OCI-M1 (cell line): ENCODE data around the gene FBXO44.
"Not testable (repeated sequence)": the region's sequence is repeated elsewhere in the genome, so short reads cannot be mapped to it uniquely, and the experiment has no call there.

Experiments used
- DNase-seq: peaks from one replicate; lab custom pipeline; 2025; lab: John Stamatoyannopoulos, UW

FBXO44 gene

DNA sequence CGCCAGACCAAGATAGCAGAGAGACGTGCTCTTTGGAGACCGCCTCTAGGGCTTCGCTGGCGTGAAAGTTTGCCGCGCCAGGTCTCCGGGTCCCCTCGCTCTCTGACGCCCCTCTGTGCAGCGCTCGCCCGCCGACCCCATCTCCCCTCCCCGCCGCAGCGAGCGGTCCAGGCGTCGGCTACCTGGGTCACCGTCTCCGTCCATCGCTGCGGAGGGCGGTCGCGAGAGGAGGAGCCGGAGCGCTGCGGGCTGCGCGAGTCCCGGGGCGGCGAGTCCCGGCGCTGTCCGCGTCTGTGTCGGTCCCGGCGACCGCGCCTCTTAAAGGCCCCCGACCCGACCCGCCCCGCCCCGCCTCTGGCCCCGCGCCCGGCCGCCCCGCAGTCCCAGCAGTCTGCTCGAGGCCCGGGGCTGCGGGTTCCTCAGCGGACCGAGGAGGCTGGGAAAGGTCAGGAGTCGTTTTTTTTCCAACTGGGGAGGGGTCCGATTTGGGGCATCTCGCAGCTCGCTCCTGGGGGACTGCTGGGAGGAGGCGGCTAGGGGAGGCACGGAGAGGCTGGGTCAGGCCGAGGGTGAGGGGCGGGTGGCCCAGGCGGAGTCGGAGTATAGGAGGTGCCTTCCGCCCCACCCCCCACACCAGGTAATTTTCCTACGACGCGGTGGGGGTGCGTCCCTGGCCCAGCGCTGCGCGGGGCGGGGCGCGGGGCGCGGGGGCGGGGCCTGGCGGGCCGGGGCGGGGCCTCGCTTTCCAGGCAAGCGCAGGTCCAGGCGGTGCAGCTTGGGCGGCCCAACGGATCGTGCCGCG, at the start of gene FBXO44, which contains the start of gene FBXO2:
Gene FBXO44 (plus strand): TSS at position 741 of the 802 bp plus-strand sequence. CDS start 959 bp downstream, outside the sequence.
Gene FBXO2 (minus strand): TSS at position 293 of the 802 bp plus-strand sequence. CDS start 89 bp downstream, at position 204.
- no peak for DNase-seq

GRCh38 chr1:11606775-11607174, 47.9 kb upstream of the FBXO44 start:
- no peak for DNase-seq

GRCh38 chr1:11608596-11609130, 46.0 kb upstream of the FBXO44 start:
- not testable (repeated sequence) for DNase-seq

- DNase-seq = not testable (repeated sequence)
Measured at GRCh38 chr1:11609378-11609777, 45.3 kb upstream of the FBXO44 start.

DNA sequence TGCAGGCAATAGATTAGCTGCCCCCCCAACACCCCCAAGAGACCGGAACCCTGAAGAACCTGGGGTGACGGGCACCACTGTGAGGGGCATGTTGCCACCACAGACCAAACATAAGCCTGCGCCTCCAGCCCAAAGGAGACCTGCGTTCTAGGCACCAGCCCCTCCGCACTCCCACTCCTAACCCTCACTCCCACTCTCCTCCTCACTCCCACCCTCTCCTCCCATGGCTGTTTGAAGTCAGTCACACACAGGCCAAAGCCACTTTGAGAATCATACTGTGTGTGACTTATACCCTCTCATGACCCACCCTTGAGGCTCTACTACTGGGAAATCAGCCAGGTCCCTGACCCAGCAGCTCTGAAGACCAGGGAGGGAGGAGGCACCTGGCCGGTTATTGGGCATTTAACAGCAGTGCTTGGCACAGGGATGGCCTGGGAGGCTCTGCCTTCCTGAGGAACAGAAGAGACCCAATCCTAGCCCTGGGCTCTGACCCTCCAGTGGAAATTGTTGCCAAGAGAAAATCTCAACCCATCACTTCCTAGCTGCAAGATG, 44.0 kb upstream of the FBXO44 start:
- DNase-seq = no peak

DNA sequence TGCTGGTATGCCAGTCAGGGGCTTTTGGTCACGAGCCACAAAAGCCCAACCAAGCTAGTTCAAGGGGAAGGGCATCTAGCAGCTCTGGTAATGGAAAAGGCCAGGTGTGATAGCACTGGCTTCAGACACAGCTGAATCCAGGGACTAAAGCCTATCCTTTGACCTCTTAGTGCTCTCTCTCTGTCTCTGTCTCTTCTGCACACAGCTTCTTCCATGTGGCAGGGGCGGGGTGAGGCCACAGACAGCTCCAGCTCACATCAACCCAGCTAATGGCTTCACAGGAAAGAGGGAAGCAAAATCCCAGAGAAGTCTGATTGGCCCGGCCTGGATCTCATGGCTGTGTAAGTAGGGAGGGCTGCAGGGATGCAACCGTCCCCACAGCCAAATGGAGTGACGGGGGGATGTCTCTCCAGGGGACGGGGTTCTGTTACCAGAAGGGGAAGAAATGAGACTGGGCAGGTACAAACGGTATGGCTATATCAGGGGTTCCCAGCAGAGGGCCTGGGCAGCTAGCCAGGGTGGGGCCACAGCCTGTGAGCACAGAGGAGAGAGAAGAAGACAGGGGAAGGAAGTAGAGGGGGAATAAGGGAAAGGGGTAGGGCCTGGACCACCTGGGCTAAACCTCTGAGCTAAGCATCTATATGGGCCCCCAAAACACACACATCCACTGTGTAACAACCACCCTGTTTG, 42.9 kb upstream of the FBXO44 start:
- DNase-seq = no peak

GRCh38 chr1:11613347-11613746, 41.3 kb upstream of the FBXO44 start:
- DNase-seq = no peak

DNA sequence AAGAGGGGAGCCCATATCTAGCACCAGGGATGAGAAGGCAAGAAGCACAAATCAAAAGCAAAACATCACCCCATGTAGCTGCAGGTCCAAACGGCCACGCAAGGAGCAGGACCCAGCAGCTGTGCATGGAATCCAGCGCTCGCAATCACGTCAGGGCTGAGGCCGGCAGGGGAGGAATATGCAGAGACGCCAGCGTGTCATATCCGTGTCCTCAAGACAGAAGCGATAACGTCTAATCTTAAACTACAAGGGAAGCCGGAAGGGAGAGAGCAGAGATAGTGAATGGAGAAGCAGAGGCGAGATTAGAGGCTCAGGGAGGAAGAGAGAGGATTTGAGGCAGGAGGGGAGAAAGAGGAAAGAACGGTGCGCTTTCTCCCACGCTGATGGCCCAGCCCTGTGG, 39.6 kb upstream of the FBXO44 start:
- DNase-seq = peak; percentile 61

GRCh38 chr1:11616766-11617165, 37.9 kb upstream of the FBXO44 start:
- no peak for DNase-seq

GRCh38 chr1:11617314-11617713, 37.4 kb upstream of the FBXO44 start:
- DNase-seq = no peak

DNA sequence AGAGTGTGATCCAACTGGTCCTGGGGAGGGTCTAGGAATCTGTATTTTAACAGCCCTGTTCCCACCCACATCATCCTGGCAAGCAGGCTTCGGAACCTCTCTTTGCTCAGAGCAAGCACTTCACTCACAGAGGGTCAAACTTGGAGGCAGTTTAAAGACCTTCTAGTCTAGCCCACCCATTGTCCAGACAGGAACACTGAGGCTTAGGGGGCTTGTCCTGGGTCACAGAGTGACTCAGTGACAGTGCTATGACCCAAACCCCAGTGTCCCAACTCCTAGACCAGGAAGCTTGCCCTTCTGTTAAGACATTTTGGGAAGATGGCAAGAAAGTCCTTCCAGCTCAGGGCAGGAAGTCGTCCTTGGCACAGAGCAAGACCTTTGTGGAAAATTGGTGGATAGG, 36.9 kb upstream of the FBXO44 start:
- DNase-seq = no peak

DNA sequence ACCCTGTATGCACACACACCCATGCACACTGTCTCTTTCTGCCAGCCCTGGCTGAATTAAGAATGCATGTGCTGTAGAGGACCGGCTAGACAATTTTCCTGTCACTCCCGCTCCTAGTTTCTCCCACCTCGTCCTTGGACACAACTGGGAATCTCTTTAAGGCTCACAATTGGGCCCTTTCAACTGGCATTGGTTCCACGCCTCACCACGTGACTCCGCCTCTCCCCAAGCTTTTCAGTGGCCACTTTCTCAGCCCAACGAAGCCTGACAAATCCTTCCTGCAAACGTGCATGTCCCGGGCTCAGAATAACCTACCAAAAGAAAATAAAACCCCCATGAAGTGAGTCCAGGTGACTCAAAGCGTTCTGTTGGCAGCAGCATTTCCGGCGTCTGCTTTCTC, 34.3 kb upstream of the FBXO44 start:
- DNase-seq = no peak

GRCh38 chr1:11620924-11621323, 33.8 kb upstream of the FBXO44 start:
- DNase-seq = no peak

GRCh38 chr1:11622398-11622797, 32.3 kb upstream of the FBXO44 start:
- DNase-seq = no peak

DNA sequence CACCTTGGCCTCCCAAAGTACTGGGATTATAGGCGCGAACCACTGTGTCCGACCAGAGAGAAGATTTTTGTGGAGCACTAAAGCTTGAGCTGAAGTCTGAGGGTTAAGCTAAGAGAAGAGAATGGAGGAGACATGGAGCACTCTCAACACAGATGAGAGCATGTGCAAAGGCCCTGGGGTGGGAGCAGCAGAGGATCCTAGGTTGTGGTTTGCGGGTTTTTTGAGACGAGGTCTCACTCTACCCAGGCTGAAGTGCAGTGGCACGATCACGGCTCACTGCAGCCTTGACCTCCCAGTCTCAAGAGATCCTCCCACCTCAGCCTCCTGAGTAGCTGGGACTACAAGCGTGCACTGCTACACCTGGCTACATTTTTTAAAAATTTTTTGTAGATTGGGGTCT, 31.0 kb upstream of the FBXO44 start:
- DNase-seq = no peak

DNA sequence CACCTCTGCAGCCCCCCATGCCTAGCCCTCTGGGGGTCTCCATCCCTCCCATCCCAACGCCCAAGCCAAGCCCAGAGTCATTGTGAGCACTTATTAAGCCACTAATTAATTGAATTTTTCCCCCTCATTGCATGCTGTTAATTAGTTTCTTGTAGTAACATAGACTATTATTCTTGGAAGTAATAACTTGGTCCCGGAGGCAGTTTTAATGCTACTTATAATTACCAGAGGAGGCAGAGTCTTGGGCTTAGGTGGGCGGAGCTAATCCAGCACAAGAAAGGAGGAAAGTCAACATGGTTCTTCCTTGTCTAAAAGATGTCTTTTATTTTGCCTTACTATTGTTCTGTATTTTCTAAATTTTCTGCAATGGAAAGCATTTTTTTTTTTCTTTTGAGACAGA, 28.1 kb upstream of the FBXO44 start:
- DNase-seq = no peak

DNA sequence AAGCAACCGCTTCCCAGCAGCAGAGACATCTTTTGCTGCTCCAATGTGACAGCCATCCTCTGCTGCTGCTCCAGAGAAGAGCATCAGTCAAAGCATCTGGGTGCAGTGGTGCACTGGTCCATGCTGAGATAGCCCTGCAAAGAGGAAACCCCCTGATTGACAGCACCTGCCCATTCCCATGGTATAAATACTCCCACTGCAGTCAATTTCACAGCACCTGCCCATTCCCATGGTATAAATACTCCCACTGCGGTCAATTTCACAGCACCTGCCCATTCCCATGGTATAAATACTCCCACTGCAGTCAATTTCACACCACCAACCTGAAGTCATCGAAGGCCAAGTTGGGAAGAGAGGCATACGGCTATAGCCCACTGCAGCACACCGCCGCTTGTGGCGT, 25.9 kb upstream of the FBXO44 start:
- no peak for DNase-seq

- no peak for DNase-seq
Measured at GRCh38 chr1:11629184-11630016, 25.3 kb upstream of the FBXO44 start.

DNA sequence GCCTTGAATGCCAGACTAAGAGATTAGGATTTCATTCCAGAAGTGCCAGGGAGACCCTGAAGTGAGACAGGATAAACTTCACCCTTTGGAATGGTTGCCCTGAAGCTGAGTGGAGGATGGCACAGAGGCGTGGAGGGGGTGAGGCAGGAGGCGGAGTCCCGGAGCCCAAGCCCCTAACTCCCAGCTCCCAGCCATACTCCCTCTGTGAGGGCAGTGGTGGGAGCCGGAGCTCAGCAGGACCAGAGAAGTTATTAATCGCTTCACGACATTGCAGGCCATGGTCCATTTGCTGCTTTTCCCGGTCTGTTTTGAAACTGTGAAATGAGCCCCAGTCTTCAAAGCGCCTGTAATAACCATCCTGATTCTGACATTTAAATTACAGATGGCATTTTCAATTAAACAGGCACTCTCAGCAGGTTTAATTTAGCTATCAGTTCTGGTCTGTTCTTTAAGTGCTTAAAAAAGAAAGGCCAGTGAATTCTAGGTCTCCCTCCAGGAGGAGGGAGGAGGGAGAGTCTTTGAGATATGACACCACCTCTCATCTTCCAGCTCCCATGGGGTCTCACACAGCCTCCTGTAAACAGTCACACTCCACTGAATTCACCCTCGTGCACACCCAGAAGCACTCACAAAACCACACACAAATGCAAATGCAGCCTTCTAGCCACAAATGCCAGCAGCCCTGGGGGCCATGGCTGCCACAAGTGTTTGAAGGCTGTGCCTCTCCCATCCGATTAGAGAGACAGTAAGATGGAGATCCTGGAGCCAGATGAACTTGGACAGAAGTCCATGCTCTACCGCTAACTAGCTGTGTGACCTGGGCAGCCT, 20.1 kb upstream of the FBXO44 start:
- DNase-seq = no peak

GRCh38 chr1:11638121-11638520, 16.6 kb upstream of the FBXO44 start:
- DNase-seq = no peak

DNA sequence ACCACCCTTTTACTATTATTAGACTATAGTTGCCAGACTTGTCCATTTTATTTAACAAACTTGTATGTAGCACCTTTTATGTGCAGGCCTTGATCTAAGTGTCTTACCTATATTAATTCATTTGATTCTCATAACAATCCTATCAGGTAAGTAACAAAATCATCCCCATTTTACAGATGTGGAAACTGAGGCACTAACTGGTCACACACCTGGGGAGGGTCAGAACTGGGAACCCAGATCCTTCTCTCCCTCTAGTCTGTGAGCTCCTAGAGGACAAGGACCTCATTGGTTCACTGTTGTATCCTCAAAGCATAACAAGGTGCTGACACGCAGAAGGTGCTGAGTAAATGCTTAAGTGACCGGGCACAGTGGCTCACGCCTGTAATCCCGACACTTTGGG, 15.3 kb upstream of the FBXO44 start:
- DNase-seq = no peak
